Stimulated activated CD4-positive, alpha-beta T cell treated with anti-CD3 and anti-CD28 coated beads, TNF-alpha, amount 100 ng/mL, for 1 hour (primary cell): Measurements from ENCODE around the gene PDGFC.

ENCODE experiments used
- DNase-seq, 3 donors: peaks; one replicate each; pipeline ENCODE4 v3.0.0-alpha.2; 2020; ENCODE audit warnings: low read depth in 3 of 3, low spot score in 1 of 3

Gene PDGFC

GRCh38 chr4:156975686-156976085, 4.1 kb upstream of the PDGFC start:
- no peak for DNase-seq

- DNase-seq = no peak
These were observed 2.7 kb upstream of the PDGFC start for GRCh38 chr4:156974264-156974663.

GRCh38 chr4:156972379-156973015, 898 bp upstream of the PDGFC start:
- no peak for DNase-seq

GRCh38 chr4:156971165-156971675, 379 bp downstream of the PDGFC start:
- no peak for DNase-seq

- DNase-seq = no peak
These were observed 966 bp downstream of the PDGFC start for GRCh38 chr4:156970501-156971164.

- no peak for DNase-seq
These were observed 1.7 kb downstream of the PDGFC start for GRCh38 chr4:156969911-156970310.

GRCh38 chr4:156969101-156969500, 2.5 kb downstream of the PDGFC start:
- no peak for DNase-seq

- no peak for DNase-seq
These were observed 3.1 kb downstream of the PDGFC start for GRCh38 chr4:156968479-156968984.

- no peak for DNase-seq
These were observed 4.8 kb downstream of the PDGFC start for GRCh38 chr4:156966836-156967235.

- no peak for DNase-seq
These were observed 8.2 kb downstream of the PDGFC start for GRCh38 chr4:156963419-156963818.

GRCh38 chr4:156962528-156962974, 9.0 kb downstream of the PDGFC start:
- DNase-seq = no peak

GRCh38 chr4:156962058-156962358, 9.6 kb downstream of the PDGFC start:
- DNase-seq = no peak

- no peak for DNase-seq
These were observed 10.2 kb downstream of the PDGFC start for GRCh38 chr4:156961196-156962057.

- no peak for DNase-seq
These were observed 12.3 kb downstream of the PDGFC start for GRCh38 chr4:156959298-156959702.

GRCh38 chr4:156958276-156959074, 13.1 kb downstream of the PDGFC start:
- no peak for DNase-seq

GRCh38 chr4:156957556-156957955, 14.0 kb downstream of the PDGFC start:
- no peak for DNase-seq

GRCh38 chr4:156956826-156957368, 14.7 kb downstream of the PDGFC start:
- no peak for DNase-seq

- no peak for DNase-seq
These were observed 15.2 kb downstream of the PDGFC start for GRCh38 chr4:156956359-156956758.

- no peak for DNase-seq
These were observed 17.0 kb downstream of the PDGFC start for GRCh38 chr4:156954587-156954986.

GRCh38 chr4:156953951-156954350, 17.6 kb downstream of the PDGFC start:
- DNase-seq = no peak

- DNase-seq = no peak
These were observed 18.6 kb downstream of the PDGFC start for GRCh38 chr4:156953001-156953400.
